H7 (cell line): Measurements from ENCODE around the gene FAM210A. TPM values are rescaled to one million over a fixed set of nuclear protein-coding genes. Genes with fewer than 3 reads are reported as not detected.

Source experiments
- DNase-seq: peaks from one replicate; pipeline ENCODE4 v3.0.0; 2012
- H3K27me3 ChIP-seq: 2 replicates; pipeline ENCODE4 v1.6.0; 2011; ENCODE audit warnings: mild to moderate bottlenecking, low read length; ENCODE audit not compliant: control insufficient read depth, insufficient read depth
- H3K36me3 ChIP-seq: replicated peaks from 2 replicates; pipeline ENCODE4 v1.5.1; 2011; ENCODE audit warnings: low read length; ENCODE audit not compliant: control insufficient read depth, insufficient read depth
- H3K4me3 ChIP-seq: 2 replicates; pipeline ENCODE4 v1.5.1; 2011; ENCODE audit warnings: low read depth, mild to moderate bottlenecking, control low read depth, low read length, moderate library complexity; ENCODE audit not compliant: insufficient read depth
- total RNA-seq: library from RNA; depleted of rRNA; stranded (reverse); fragments of >200 nt; shearing (Covaris generic); gene quantifications from 2 replicates; pipeline ENCODE4 v1.2.3, GENCODE V29; 2014

FAM210A gene
- total RNA-seq, 1 experiment from 2014 or later = 23.8 TPM

DNA sequence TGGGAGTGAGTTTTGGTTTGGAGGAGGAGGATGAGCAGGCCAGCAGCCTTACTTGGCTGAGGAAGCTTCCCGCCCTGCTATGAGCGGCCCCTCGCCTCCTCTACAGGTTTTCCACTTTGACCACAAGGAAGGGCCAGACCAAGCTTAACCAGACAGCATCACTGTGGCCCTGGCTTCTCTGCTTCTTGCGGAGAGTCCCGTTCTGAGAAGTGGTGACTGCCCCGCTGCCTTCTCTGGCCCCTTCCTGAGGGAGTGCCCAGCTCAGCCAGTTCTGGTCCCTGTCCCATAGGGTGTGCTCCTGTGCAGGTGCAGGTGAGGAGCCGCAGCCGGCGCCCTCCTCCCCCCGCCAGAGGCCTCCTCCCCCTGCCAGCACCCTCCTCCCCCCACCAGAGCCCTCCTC is 101.0 kb downstream of the FAM210A start:
- Histone ChIP-seq H3K36me3 (no peaks in the 10 kb centered on the region), H3K4me3 (no peak overlapping the region), H3K27me3 (no peaks in the 10 kb centered on the region)
- peak; percentile 74 for DNase-seq

DNA sequence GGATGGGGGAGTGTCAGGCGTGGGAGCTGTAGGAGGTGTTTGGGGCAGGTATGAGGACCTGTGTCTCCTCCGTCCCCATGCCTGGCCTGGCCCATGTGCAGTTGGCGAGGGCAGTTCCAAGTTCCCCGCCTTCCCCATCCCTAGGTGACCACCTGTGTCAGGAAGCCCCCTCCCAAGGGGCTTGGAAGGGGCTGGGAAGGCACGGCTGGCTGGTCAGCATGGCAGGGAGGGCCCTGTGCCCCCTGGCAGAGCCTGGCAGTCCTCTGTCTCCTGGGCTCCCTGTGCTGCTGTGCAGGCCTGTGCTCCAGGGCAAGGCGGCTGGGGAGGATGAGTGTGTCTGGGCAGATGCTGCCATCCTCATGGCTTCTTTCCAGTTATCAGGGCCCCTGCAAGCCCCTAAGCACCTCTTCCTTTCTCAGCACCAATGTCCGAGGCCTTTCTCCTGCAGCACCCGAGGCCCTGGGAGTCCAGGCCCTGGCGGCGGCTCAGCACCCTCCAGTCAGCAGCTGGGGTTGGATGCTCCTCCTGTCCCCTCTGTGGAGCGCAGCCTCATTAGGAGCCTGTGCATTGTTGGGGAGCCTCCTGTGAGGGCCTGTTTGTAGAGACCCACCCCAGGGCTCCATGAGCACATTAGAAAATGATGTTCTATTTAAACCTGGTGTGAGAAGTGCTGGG is 101.7 kb downstream of the FAM210A start:
- Histone ChIP-seq H3K27me3 (no peaks in the 10 kb centered on the region), H3K36me3 (no peaks in the 10 kb centered on the region), H3K4me3 (no peak overlapping the region)
- no peak for DNase-seq

DNA sequence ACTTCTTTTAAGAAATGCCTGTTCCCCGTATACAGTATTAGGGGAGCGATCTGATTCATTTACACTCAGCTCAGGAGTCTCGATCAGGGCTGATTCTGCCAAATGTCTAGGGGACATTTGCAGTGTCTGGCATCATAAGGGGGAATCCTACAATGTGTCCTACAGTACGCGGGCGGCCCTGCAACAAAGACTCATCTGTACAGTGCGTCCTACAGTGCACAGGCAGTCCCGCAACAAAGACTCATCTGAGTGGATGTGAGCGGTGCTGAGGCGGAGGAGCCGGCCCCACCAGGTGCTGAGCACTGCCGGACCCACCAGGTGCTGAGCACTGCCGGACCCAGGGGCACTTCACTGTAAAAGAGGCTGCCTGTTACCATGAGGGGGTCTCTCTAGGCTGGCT is 102.5 kb downstream of the FAM210A start:
- Histone ChIP-seq H3K36me3 (no peaks in the 10 kb centered on the region), H3K27me3 (no peaks in the 10 kb centered on the region), H3K4me3 (no peak overlapping the region)
- no peak for DNase-seq

DNA sequence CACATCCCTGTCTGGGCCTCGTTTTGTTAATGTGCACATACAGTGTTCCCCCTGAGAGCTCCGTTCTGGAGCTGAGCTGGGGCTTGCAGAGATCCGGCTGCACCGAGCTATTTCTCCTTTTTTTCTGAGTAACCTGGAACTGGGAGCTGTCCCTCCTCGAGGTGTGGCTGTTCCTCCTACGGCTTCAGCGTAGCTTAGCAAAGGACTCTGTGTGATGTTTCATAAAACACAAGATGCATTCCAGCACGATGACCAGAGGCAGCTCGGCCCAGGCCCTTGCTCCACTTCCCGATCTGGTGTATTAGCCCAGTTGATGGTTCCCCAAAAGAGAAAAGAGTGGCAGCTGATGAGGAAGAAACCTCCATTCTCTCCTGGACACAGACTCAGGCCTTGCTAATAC is 103.0 kb downstream of the FAM210A start:
- Histone ChIP-seq H3K36me3 (no peaks in the 10 kb centered on the region), H3K27me3 (no peaks in the 10 kb centered on the region), H3K4me3 (no peak overlapping the region)

DNA sequence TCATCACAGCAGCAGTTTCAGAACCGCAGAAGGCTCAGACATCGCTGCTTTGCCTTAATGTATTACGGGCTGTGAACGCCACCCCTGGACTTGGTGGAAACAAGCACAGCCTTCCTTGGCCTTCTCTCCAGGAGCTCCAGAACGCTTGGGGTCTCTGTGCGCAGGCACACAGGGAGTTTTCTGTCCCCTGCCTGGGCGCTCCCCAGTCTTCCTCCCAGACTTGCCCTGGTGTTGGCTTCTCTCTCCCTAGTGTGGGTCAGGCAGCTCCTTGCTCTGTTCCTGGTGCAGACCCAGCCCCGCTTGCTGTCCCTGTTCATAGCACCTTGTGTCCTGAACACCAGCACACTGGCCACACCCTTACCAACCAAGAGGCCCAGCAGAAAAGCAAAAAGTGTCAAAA is 103.6 kb downstream of the FAM210A start:
- H3K36me3 ChIP-seq = no peaks in the 10 kb centered on the region
- DNase-seq = no peak
- no peak overlapping the region for H3K4me3 ChIP-seq
- H3K27me3 ChIP-seq = no peaks in the 10 kb centered on the region

More for the DNA sequence above, 103.0 kb downstream of the FAM210A start:
- no peak for DNase-seq

DNA sequence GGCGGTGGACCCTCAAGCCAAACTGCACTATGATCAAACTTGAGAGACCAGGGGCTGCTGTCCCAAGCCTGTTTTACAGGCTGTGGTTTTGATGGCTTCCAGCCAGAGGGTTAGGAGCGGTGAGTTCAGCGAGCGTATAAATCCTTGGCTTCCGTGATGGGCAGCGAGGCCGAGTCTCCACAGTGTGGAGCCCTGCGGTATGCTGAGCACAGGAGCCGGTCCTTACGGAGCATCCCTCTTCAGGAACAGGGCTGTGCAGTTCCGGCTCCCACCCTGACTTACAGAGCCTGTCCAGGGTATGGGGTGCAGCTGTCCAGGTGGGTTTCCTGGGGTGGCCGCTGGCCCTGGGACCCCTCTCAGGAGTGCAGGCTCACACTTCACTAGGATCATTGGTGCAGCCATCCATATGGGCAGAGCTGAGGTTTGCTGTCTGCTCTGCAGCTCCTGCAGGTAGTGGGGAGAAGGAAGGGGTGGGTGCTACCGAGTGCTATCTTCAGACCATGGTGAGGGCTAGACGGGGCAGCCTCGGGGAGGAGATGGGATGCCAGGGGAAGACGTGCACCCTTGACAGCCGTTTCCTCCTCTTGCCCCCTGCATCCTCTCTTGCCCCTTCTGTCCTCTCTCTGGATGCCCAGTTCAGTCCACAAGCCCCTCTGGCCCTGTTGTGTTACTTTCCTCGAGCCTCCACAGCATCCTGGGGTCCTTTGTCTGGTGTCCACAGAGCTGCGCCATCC is 104.3 kb downstream of the FAM210A start:
- H3K4me3 ChIP-seq = no peak overlapping the region
- H3K27me3 ChIP-seq = no peaks in the 10 kb centered on the region
- no peak for DNase-seq
- H3K36me3 ChIP-seq = no peaks in the 10 kb centered on the region

DNA sequence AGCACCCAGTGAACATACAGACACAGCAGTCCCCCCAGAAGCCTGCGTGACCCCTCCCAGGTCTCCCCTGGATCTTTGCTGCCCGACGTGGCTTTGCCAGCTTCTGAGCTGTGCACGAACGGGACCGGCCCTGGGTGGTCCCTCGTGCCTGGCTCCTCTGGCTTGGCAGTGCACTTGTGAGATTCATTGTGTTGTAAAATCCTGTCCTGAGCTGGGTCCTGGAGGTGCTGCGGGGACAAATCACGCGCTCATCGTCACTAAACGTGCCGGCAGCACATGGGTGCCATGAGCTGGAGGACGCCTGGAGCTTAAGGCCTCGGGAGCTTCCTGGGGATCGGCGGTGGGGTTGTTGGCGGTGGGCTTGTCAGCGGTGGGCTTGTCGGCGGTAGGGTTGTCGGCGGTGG is 104.9 kb downstream of the FAM210A start:
- H3K4me3 ChIP-seq = no peak overlapping the region
- no peak for DNase-seq
- no peaks in the 10 kb centered on the region for H3K36me3 ChIP-seq
- H3K27me3 ChIP-seq = no peaks in the 10 kb centered on the region

DNA sequence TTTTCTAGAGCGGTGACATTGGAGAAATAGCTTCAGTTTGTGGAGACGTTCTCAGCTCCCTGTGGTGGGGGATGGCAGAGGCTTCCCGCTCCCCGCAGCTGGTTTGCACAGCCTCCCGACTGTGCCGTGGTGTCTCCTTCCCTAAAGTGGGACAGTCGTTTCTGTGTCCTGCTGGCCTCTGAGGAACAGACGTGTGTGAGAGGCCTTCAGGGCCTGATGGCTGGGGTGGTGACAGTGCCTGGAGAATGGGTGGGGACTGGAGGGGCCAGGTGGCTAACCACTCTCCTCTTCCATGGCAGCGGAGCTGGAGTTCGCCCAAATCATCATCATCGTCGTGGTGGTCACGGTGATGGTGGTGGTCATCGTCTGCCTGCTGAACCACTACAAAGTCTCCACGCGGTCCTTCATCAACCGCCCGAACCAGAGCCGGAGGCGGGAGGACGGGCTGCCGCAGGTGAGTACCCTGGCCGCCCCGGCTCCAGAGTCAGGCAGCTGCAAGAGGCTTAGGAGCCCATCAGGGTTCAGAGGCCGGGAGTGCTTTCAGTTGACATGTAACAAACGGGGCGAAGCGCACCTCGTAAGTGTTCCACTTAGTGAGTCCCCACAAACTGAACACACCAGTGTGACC is 105.4 kb downstream of the FAM210A start:
- H3K27me3 ChIP-seq = no peaks in the 10 kb centered on the region
- no peak for DNase-seq
- no peak overlapping the region for H3K4me3 ChIP-seq
- H3K36me3 ChIP-seq = no peaks in the 10 kb centered on the region

DNA sequence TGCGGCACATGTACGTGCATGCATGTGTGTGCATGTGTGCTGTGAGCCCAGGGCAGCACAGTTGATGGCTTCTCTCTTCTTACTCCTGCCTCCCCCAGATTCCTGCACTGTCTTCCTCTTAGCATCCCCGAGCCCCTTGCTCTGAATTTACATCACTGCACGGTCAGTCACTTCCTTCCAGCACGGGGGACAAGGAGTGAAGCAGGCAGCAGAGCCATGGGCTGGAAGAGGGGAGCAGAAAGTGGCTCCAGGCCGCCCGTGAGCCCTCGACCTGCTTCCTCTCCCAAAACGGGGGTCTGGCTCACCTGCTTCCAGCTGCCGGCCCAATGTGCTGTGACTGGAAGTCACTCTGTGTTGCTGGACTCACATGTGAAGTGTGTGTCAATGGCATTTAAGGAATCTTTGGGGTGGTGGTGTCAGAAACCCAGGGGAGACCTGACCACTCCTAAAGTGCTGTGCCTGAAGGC is 106.1 kb downstream of the FAM210A start:
- Histone ChIP-seq H3K27me3 (no peaks in the 10 kb centered on the region), H3K4me3 (no peak overlapping the region), H3K36me3 (no peaks in the 10 kb centered on the region)
- DNase-seq = no peak

DNA sequence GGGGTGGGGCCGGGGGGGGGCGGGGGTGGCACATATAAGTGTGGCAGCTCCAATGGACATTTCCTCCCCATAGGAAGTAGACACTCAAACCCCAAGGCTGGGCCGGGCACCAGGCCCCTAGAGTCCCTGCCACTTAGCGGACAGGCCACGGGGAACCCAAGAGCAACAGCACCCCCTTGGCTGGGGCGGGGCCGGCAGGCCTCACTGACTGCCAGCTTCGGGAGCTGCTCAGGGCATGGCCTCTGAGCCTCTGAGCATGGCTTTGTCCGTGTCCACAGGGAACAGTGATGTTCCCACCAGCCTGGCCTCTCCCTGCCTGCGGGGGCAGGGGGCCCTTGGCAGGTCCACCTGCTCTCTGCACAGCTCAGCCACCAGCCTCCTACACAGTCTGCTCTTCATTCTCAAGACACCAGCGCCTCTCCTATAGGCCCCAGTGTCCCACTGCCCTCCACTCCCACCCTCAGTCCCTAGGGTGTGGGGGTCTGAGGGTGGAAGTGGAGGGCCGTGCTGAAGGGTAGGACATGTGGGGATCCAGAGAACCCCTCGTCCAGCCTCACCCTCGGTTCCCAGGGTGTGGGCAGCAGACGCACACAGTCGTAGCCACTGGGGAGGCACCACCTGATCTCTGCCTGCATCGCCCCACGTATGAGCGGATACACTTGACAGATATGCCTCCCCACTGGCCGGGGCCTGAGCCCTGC is 106.7 kb downstream of the FAM210A start:
- Histone ChIP-seq H3K36me3 (no peaks in the 10 kb centered on the region), H3K4me3 (no peak overlapping the region), H3K27me3 (no peaks in the 10 kb centered on the region)
- peak; percentile 62 for DNase-seq

DNA sequence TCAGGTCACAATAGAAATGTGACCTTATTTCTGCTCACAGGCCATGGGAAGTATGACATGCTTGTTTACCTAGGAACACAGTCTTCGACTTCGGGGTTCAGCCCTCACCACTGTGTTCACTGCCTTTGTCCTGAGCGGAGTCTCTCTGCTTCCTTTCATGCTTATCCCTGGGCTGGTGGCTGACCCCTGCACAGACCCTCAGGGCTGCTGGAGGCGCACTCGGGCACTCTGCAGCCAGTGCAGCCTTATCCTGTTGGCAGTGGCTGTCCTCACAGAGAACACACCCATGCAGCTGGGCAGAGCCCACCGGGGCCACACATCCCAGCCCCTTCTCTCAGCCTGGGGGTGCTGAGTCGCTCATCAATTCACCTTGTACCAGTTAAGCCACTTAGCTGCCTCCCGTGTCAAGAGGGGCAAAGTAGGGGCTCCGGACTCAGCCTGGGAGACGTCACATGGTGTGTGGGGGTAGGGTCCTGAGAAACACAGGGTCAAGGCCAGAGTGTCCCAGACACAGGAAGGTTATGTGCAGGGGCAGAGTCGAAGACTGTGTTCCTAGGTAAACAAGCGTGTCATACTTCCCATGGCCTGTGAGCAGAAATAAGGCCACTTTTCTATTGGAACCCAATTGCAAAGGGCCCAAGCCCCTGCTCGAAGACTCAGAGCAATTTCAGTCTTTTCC is 107.5 kb downstream of the FAM210A start:
- DNase-seq = no peak
- Histone ChIP-seq H3K27me3 (no peaks in the 10 kb centered on the region), H3K36me3 (no peaks in the 10 kb centered on the region), H3K4me3 (no peak overlapping the region)

DNA sequence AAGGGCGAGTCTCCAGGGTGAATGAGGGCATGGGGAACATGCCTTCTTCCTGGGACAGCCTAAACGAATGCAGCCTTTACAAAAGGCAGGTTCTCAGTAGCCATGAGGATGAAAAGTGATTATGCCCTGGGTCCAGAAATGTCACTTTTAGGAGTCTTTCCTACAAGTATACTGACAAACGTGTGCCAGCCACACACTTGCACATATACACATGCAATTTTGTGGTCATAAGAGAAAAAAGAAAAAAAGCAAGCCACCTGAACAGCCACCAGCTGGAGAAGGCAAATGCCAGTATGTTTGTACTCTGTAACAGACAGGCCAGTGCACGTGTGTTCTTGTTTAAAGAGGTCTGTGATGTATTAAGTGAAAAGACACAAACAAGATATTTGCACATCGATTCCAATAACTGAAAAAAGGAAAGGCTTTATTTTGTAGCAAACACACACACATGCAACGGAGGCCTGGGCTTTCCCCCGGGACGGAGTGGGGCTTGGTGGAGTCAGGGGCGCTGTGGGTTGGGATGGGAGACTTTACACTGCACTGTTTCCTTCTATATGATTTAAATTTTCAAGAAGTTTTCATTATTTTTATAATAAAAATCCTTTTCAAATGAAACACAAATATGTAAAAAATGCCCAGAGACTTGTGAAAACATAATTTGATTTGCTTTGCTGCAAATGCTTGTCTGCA is 108.4 kb downstream of the FAM210A start:
- no peak overlapping the region for H3K4me3 ChIP-seq
- H3K36me3 ChIP-seq = no peaks in the 10 kb centered on the region
- DNase-seq = no peak
- no peaks in the 10 kb centered on the region for H3K27me3 ChIP-seq

DNA sequence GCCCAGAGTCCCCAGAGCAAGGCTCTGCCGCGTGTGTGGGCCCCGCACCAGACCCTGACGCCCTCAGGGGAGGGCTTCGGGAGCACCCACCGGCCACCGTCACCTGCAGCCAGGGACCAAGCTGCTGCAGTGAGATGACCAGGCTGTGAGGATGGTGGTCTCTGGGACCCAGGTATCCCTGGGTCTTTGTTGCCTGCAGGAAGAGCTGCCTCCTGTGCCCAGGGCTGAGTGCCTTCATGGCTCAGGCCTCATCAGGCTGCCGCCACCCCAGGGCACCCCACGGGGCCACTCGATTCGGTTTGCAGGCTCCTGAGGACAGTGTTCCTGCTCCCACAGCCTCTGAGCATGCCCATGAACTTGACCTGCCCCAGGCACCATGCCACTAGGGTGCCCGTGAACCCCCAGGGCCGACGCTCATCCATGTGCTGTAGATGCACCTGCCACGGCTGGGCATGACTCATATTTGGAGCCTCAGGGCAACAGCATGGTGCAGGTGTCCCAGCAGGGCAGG is 109.8 kb downstream of the FAM210A start:
- no peaks in the 10 kb centered on the region for H3K36me3 ChIP-seq
- peaks cover 4% of the 10 kb centered on the region; the same call in 1 of the 2 replicates for H3K27me3 ChIP-seq
- no peak overlapping the region for H3K4me3 ChIP-seq
- no peak for DNase-seq
